HepG2 (cell line): ENCODE data around the gene DDX39B. TPM values are rescaled to one million over a fixed set of nuclear protein-coding genes. Genes with fewer than 3 reads are reported as not detected.
A peak's percentile ranks its signal among the peaks of the same experiment; 100 is the strongest.

Experiments
- CC2D1A ChIP-seq: sonication (generic); formaldehyde crosslinking; IDR thresholded peaks from 2 replicates; pipeline ENCODE4 v1.8.1; 2023; ENCODE audit warnings: mild to moderate bottlenecking, missing genetic modification reagents
- CREB1 ChIP-seq, 2 experiments: fragments of 450-650 bp in 1 of 2; IDR thresholded peaks; 2 replicates each; pipeline ENCODE4 v1.6.1; 2016 to 2017; ENCODE audit warnings: control low read depth in 1 of 2, mild to moderate bottlenecking in 1 of 2, missing compliant biosample characterization in 1 of 2, missing genetic modification characterization in 1 of 2
- FOXA3 ChIP-seq: IDR thresholded peaks from 2 replicates; pipeline ENCODE4 v1.6.1; 2016; ENCODE audit warnings: missing genetic modification reagents, missing compliant biosample characterization
- GABPB1 ChIP-seq: IDR thresholded peaks from 2 replicates; pipeline ENCODE4 v1.6.1; 2016; ENCODE audit warnings: mild to moderate bottlenecking, missing genetic modification reagents, moderate library complexity, missing compliant biosample characterization
- GTF2F1 ChIP-seq: fragments of 150-350 bp; IDR thresholded peaks from 2 replicates; pipeline ENCODE4 v1.6.1; 2014; ENCODE audit warnings: low read length
- KDM2A ChIP-seq: sonication (generic); formaldehyde crosslinking; IDR thresholded peaks from 2 replicates; pipeline ENCODE4 v1.4.0; 2020; ENCODE audit warnings: low read depth, missing genetic modification reagents, borderline replicate concordance
- MAZ ChIP-seq, 2 experiments: sonication (generic) in 1 of 2; formaldehyde crosslinking in 1 of 2; IDR thresholded peaks; 2 replicates each; pipeline versions ENCODE4 v1.5.0 to v1.6.1; 2012 to 2020; ENCODE audit warnings: low read depth in 2 of 2, mild to moderate bottlenecking in 2 of 2, borderline replicate concordance in 1 of 2, improper control_type of control experiment in 1 of 2, low read length in 1 of 2, missing genetic modification reagents in 1 of 2, moderate library complexity in 1 of 2
- MBNL3 ChIP-seq: fragments of 250-450 bp; sonication (Bioruptor Pico); conservative IDR thresholded peaks from 2 replicates; pipeline ENCODE4 v1.8.0; 2022; ENCODE audit warnings: mild to moderate bottlenecking, inconsistent platforms
- MIER2 ChIP-seq: IDR thresholded peaks from 2 replicates; pipeline ENCODE4 v1.6.1; 2016; ENCODE audit warnings: missing biosample characterization, missing genetic modification reagents
- SETDB1 ChIP-seq: sonication (generic); formaldehyde crosslinking; IDR thresholded peaks from 2 replicates; pipeline ENCODE4 v1.5.1; 2020; ENCODE audit warnings: missing genetic modification reagents, mild to moderate bottlenecking, borderline replicate concordance
- SIN3A ChIP-seq: IDR thresholded peaks from 2 replicates; pipeline ENCODE4 v1.6.1; 2011; ENCODE audit warnings: low read depth, mild to moderate bottlenecking, control low read depth, low read length, borderline replicate concordance
- TBL1XR1 ChIP-seq: fragments of 150-350 bp; IDR thresholded peaks from 2 replicates; pipeline ENCODE4 v1.6.1; 2014; ENCODE audit warnings: borderline replicate concordance, low read length; ENCODE audit not compliant: partially characterized antibody
- ZNF580 ChIP-seq: IDR thresholded peaks from 2 replicates; pipeline ENCODE4 v1.6.1; 2016; ENCODE audit warnings: low read depth, borderline replicate concordance
- ZNF589 ChIP-seq: sonication (generic); formaldehyde crosslinking; conservative IDR thresholded peaks from 2 replicates; pipeline ENCODE4 v1.8.0; 2022; ENCODE audit warnings: mild to moderate bottlenecking, moderate library complexity, missing genetic modification reagents
- ZNF629 ChIP-seq: sonication (generic); formaldehyde crosslinking; conservative IDR thresholded peaks from 2 replicates; pipeline ENCODE4 v1.5.0; 2020; ENCODE audit warnings: missing genetic modification reagents
- ZNF652 ChIP-seq: IDR thresholded peaks from 2 replicates; pipeline ENCODE4 v1.6.1; 2016; ENCODE audit warnings: low read depth, borderline replicate concordance
- ZNF782 ChIP-seq: sonication (generic); formaldehyde crosslinking; IDR thresholded peaks from 2 replicates; pipeline ENCODE4 v1.4.0; 2020; ENCODE audit warnings: missing genetic modification reagents, mild to moderate bottlenecking, borderline replicate concordance
- ZSCAN12 ChIP-seq: sonication (generic); formaldehyde crosslinking; IDR thresholded peaks from 2 replicates; pipeline ENCODE4 v1.9.0; 2021; ENCODE audit warnings: mild to moderate bottlenecking, missing genetic modification reagents
- ZZZ3 ChIP-seq: sonication (generic); formaldehyde crosslinking; IDR thresholded peaks from 2 replicates; pipeline ENCODE4 v1.4.0; 2020; ENCODE audit warnings: missing genetic modification reagents, mild to moderate bottlenecking, borderline replicate concordance
- polyA plus RNA-seq, 8 experiments: library from polyadenylated mRNA; depleted of rRNA in 3 of 8; stranded (reverse) in 7 of 8; unstranded in 1 of 8; fragments of >200 nt; fragmentation: Illumina TruSeq in 4 of 8; extraction: Trizol in 4 of 8; gene quantifications; 2 replicates each; pipeline versions ENCODE4 v1.2.1 to v1.2.3, GENCODE V29; 2011 to 2016; ENCODE audit warnings: low read depth in 4 of 8, missing spikeins in 1 of 8, mixed read lengths in 1 of 8; ENCODE audit not compliant: insufficient read depth in 1 of 8
- total RNA-seq, 5 experiments: library from RNA; depleted of rRNA; stranded (reverse); fragments of >200 nt; fragmentation: Illumina TruSeq; extraction: Trizol; gene quantifications; 2 replicates each; pipeline ENCODE4 v1.2.3, GENCODE V29; 2016; ENCODE audit warnings: low read depth in 1 of 5
- TF ChIP-seq, protein P1 (sequence below), 2 experiments: fragments of 450-650 bp in 1 of 2; sonication (generic) in 1 of 2; formaldehyde crosslinking; IDR thresholded peaks; 2 replicates each; pipeline versions ENCODE4 v1.5.0 to v1.8.0; 2020 to 2022; ENCODE audit warnings: mild to moderate bottlenecking in 1 of 2, missing genetic modification reagents in 1 of 2
- TF ChIP-seq, protein P2 (sequence below): IDR thresholded peaks from 2 replicates; pipeline ENCODE4 v1.6.1; 2016; ENCODE audit warnings: control low read depth
- TF ChIP-seq, protein P3 (sequence below): fragments of 450-650 bp; IDR thresholded peaks from 2 replicates; pipeline ENCODE4 v1.6.1; 2016
- TF ChIP-seq, protein P4 (sequence below): sonication (generic); formaldehyde crosslinking; IDR thresholded peaks from 2 replicates; pipeline ENCODE4 v1.8.0; 2022; ENCODE audit warnings: missing genetic modification reagents, low read depth, mild to moderate bottlenecking, borderline replicate concordance

Gene DDX39B
- total and polyA plus RNA-seq, 2 of the 13 experiments (the other 11 are each of a cell fraction or from before 2014, with no cell fraction given) = 570 to 678 TPM

DNA sequence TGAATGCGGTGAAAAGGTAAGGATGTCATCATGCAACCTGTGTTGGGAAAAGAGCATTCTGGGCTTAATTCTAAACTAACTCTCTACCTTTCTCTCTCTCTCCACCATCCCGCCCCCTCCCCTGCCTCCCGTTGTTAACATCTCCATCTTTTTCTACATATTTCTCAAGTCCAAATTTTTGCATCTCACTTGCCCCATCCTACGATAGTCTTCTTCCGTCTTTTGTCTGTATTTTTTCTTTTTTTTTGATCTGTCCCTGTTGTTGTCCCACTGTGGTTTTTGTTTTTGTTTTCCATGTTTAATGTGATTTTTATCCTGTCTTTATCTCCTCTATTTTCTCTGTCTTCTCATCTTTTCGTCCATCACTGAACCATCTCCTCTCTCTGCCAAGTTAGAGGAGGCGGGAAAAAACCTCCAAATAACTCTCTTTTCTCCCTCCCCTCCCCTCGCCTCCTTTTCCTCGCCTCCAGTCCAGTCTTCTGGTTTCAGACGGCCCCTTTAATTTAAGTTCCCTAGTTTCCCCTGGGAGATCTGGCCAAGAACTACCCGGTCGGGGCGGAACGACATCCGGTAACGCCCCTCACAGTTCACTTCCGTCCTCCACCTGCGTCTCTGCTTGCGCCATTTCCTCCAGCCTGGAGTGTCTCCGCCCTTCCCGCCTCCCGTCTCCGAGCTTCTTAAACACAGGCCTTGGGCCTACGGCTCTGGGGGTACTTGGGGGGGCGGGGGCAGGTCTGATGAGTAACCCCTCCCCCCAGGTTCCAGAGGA is 5.3 kb upstream of the DDX39B start, which contains the start of gene NFKBIL1 (continued):
- TF ChIP-seq, protein P1, sequence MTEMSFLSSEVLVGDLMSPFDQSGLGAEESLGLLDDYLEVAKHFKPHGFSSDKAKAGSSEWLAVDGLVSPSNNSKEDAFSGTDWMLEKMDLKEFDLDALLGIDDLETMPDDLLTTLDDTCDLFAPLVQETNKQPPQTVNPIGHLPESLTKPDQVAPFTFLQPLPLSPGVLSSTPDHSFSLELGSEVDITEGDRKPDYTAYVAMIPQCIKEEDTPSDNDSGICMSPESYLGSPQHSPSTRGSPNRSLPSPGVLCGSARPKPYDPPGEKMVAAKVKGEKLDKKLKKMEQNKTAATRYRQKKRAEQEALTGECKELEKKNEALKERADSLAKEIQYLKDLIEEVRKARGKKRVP (CRISPR knock-in tag; IDR thresholded peaks at IDR 0.05) = peak in 1 of 2 experiments; percentile 80; a peak in 2 of 4 replicates
- TF ChIP-seq MAZ (IDR thresholded peaks at IDR 0.05; ENCODE audit: borderline replicate concordance, low read depth, low read length) (peak; percentile 21; the same call in 1 of the 2 replicates), MAZ (CRISPR knock-in tag; IDR thresholded peaks at IDR 0.05; ENCODE audit: low read depth) (peak; percentile 87), ZNF589 (CRISPR knock-in tag) (0 out of 2 replicates have a peak, but pooled peaks have one; percentile 74), SIN3A (peak; percentile 58; the same call in 1 of the 2 replicates), ZSCAN12 (CRISPR knock-in tag) (no peak), ZNF580 (CRISPR knock-in tag) (peak; percentile 52; the same call in 1 of the 2 replicates), FOXA3 (peak; percentile 77), GTF2F1 (no peak), TBL1XR1 (no peak), ZNF652 (0 out of 2 replicates have a peak, but pooled peaks have one; percentile 18), MBNL3 (CRISPR knock-in tag) (no peak), ZZZ3 (CRISPR knock-in tag) (peak; percentile 97; the same call in 1 of the 2 replicates), MIER2 (peak; percentile 64; the same call in 1 of the 2 replicates), CREB1 (IDR thresholded peaks at IDR 0.05) (peak; percentile 79), CREB1 (CRISPR knock-in tag; IDR thresholded peaks at IDR 0.05) (peak; percentile 97), ZNF629 (no peak), SETDB1 (CRISPR knock-in tag) (no peak), CC2D1A (0 out of 2 replicates have a peak, but pooled peaks have one; percentile 83), ZNF782 (CRISPR knock-in tag) (0 out of 2 replicates have a peak, but pooled peaks have one; percentile 2), KDM2A (peak; percentile 59; the same call in 1 of the 2 replicates), GABPB1 (CRISPR knock-in tag) (peak; percentile 96)
- TF ChIP-seq, protein P2, sequence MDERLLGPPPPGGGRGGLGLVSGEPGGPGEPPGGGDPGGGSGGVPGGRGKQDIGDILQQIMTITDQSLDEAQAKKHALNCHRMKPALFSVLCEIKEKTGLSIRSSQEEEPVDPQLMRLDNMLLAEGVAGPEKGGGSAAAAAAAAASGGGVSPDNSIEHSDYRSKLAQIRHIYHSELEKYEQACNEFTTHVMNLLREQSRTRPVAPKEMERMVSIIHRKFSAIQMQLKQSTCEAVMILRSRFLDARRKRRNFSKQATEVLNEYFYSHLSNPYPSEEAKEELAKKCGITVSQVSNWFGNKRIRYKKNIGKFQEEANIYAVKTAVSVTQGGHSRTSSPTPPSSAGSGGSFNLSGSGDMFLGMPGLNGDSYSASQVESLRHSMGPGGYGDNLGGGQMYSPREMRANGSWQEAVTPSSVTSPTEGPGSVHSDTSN (CRISPR knock-in tag) = no peak
- TF ChIP-seq, protein P3, sequence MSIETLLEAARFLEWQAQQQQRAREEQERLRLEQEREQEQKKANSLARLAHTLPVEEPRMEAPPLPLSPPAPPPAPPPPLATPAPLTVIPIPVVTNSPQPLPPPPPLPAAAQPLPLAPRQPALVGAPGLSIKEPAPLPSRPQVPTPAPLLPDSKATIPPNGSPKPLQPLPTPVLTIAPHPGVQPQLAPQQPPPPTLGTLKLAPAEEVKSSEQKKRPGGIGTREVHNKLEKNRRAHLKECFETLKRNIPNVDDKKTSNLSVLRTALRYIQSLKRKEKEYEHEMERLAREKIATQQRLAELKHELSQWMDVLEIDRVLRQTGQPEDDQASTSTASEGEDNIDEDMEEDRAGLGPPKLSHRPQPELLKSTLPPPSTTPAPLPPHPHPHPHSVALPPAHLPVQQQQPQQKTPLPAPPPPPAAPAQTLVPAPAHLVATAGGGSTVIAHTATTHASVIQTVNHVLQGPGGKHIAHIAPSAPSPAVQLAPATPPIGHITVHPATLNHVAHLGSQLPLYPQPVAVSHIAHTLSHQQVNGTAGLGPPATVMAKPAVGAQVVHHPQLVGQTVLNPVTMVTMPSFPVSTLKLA = peak; percentile 45; the same call in 1 of the 2 replicates
- TF ChIP-seq, protein P4, sequence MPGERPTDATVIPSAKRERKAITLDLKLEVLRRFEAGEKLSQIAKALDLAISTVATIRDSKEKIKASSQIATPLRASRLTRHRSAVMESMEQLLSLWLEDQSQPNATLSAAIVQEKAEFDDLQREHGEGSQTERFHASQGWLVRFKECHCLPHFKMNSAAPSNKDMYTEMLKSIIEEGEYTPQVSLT (CRISPR knock-in tag) = no peak
